ENCODE data around the gene PGAM1.
"Not testable (repeated sequence)": the region's sequence is repeated elsewhere in the genome, so short reads cannot be mapped to it uniquely, and the experiment has no call there.

The PGAM1 gene

DNA sequence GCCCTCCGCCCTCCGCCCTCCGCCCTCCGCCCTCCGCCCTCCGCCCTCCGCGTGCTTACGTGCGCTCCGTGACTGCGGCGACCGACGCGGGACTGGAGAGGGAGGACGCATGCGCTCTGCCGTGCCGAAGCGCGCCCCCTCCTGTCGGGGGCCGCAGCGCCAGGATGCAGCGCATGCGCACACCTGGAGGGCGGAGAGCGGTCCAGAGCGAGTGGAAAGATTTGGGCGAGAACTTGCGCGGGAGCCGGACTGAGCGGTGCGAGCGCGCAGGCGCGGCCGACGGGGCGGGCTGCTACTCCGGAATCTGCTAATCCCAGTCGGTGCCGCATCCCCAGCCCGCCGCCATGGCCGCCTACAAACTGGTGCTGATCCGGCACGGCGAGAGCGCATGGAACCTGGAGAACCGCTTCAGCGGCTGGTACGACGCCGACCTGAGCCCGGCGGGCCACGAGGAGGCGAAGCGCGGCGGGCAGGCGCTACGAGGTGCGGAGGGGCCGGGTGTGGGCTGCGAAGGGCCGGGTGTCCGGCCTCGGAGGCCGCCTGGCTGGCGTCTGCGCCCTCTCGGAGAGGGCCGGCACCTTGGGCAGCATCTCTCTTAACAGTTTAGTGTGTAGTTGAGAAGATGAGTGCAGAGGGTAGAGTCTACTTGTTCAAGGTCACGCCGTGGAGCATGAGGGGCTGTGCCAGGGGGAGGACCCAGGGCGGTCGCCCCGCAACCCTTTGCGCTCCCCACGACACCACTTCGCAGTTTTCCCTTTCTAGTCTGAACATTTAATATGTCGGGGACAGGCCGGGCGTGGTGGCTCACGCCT is at the start of gene PGAM1:
TSS of gene PGAM1 (plus strand) at position 228 of the 812 bp plus-strand sequence. CDS start at position 345, 117 bp downstream.
- DNase-seq: peak; percentile 97

DNA sequence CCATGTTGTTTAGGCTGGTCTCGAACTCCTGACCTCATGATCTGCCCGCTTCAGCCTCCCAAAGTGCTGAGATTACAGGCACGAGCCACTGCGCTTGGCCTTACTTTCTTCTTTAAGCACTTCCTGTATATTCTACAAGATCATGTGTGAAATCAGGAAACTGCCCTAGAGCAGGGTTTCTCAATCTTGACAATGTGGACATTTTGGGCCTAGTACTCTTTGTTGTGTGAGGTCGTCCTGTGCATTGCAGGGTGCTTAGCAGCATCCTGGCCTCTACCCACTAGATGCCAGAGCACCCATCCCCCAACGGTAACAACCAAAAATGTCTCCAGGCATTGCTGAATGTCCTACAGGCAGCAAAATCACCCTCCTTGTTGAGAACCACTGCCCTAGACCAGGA is 49.6 kb upstream of the PGAM1 start:
- no peak for DNase-seq

DNA sequence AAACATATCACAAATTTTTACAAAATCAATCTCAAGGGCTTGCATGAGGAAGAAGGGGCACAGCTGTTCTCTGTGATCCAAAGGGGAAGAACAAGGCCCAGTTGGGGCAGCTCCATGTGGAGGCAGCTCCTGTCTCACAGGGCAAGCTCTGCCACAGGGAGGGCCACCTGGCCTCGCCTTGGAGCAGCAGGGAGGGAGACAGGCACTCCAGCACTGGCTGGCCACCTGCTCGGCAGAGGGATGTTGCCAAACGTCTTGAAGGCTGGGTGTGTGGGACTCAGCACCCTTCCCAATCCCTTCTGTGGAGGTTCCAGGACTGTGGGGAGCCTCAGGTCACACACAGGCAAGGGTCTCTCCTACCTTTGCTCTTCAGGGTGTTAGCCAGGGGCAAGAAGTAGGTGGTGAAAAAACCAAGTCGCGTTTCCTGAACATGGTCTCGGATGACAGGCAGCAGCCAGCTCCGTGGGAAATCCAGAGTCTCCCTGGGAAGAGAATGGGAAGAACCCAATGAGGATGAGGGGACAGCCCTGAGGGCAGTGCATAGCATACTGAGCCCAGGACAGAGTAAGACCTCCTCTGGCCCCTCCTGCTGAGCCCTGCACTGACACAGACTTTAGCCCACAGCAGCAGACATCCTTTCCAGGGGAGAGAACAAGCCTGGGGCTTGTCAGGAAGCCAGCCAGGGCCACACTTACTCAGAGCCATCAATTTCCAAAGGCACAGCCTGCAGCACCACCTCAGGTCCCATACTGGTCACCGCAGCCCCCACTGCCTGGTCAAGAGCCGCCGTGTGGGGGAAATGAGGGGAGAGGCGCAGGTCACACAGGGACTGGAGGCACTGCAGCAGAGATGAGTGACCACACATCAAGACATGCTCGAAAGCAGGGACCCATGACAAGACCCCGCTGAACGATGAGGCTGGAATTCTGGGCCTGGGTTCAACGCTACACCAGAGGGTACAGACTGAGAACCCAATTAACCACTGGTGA is 46.8 kb upstream of the PGAM1 start:
- DNase-seq: no peak

DNA sequence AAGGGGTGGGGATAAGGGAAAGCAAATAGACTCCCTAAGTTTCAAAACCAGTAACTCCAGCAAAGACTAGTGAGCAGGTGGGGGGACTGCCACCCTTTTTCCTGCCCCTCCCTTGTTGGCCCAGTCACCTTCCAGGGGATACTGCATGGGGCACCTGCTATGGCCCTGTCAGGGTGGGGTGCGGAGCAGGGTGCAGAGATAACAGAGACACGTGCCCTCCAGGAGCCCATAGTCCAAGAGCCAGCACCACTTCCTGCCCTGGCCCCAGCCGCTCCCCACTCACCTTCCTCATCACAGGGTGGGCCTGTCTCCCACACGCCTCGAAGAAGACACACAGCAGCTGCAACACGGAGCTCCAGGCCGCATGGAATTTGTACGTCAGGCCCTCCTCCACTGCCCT is 45.5 kb upstream of the PGAM1 start:
- DNase-seq: no peak

DNA sequence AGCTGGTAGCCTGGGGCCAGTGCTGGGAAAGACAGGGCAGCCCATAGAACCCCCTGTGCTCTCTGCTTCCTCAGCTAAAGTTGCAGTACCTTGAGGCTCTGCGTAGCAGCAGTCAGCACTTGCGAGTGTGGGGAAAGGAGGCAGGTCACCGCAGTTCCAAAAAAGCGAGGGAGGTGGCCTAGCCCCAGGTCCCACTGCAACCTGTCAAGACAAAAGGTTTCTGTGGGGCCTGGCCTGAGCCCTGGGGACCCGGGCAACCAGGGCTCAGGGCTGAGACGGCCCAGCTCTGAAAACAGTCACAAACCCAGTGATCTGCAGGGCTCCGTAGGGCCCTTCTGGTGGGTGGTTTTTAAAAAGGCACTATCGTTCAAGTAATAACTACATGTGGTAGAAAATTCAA is 44.4 kb upstream of the PGAM1 start:
- no peak for DNase-seq

DNA sequence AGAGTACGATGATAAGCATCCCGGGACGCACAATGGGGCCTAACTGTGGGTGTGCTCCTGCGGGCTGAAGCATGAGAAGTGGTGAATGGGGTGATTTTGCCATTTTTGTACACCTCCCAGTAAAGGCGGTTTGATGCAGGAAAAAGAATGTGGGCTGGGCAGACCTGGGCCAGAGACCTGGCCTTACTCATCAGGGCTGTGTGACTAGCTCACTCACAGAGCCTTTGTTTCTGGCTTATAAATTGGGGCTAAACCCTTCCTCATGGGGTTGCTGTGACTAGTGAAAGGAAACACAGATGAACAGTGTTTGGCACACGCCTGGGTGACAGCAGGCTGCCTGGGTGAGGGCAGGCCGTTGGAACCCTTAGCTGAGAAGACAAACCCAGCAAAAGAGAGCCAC is 42.8 kb upstream of the PGAM1 start:
- DNase-seq: no peak

DNA sequence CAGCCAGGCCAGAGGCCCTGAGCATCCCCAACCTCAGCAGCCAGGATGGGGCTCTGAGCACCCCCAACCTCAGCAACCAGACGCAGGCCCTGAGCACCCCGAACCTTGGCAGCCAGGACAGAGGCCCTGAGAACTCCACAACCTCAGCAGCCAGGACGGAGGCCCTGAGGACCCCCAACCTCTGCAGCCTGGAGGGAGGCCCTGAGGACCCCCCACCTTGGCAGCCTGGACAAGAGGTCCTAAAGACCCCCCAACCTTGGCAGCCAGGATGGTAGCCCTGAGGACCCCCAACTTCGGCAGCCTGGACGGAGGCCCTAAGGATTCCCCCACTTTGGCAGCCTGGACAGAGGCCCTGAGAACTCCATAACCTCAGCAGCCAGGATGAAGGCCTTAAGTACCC is 41.8 kb upstream of the PGAM1 start:
- DNase-seq: no peak

DNA sequence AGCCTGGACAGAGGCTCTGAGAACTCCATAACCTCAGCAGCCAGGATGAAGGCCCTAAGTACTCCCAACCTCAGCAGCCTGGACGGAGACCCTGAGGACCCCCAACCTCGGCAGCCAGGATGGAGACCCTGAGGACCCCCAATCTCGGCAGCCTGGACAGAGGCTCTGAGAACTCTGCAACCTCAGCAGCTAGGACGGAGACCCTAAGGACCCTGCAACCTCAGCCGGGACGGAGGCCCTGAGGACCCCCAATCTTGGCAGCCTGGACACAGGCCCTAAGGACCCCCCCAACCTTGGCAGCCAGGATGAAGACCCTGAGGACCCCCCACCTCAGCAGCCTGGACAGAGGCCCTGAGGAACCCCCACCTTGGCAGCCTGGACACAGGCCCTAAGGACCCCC is 41.4 kb upstream of the PGAM1 start:
- no peak for DNase-seq

DNA sequence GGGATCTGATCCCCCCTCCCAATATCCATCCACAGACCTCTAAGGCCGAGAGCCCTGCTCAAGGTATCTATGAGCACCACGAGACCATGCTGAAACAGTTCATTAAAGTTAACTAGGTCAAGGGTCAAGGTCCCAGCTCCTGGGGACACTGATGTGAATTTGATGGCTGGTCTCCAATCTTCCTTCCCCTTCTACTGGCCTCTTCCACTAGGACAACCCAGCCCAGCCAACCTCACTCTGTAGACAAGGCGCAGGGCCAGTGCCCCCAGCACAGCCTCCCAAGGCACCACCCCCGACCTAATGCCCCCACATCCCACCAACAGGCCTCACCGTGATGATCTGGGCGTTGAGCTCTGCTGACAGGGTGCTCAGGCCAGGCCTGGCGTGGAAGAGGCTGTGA is 40.4 kb upstream of the PGAM1 start:
- DNase-seq: no peak

DNA sequence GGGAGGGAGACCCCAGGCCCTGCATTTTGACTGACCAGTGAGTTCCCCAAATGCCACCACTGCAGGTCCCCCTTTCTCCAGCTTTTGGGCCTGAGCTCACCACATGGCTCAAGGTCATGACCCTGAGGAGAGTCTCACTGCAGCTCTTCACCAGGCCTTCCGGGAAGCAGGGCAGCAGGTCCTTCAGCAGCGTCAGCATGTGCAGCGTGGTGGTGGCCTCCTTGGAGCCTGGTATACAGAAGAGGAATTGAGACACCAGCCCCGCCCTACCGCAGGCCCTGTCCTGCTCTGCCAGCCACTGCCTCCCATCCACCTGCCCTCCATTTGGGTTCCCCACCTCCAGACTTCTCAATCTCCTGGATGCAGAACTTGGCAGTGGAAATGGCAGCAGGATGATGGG is 37.8 kb upstream of the PGAM1 start:
- no peak for DNase-seq

DNA sequence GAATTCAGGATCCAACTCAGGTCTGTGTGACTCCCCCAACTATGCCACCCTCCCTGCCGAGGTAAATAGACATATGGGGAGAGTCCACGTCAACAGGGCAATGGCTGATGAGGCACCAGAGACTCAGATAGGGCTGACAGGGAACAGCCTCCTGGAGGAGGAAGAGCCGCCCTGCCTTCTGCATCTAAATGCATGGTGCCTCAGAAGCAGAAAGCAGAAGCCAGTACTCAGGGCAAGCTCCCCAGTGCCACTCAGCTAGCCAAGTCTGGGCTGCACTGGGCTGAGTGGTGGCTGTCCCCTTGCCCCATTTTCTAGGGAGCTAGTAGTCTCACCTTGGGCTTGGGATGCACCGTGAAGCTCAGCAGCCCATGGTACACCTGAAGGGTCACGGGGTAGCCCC is 35.9 kb upstream of the PGAM1 start:
- DNase-seq: no peak

DNA sequence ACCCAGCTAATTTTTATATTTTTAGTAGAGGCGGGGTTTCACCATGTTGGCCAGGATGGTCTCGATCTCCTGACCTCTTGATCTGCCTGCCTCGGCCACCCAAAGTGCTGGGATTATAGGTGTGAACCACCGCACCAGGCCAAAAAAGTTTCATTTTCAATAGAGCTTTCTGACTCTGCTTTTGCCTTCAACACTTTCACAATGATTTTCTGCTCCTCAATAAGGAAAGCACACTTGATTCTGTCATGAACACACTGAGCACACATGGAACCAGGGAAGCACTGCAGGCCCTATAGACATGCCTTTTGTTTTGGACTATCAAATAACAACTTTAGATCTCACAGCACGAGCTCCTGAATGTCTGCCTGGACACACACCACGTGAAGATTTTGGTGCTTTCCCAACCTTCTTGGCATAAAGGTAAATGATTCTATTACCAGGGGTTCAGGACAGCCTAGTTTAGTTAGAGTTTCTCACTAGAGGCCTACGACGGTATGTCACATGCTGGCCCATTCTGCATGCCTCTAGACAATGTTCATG is 32.9 kb upstream of the PGAM1 start:
- no peak for DNase-seq

DNA sequence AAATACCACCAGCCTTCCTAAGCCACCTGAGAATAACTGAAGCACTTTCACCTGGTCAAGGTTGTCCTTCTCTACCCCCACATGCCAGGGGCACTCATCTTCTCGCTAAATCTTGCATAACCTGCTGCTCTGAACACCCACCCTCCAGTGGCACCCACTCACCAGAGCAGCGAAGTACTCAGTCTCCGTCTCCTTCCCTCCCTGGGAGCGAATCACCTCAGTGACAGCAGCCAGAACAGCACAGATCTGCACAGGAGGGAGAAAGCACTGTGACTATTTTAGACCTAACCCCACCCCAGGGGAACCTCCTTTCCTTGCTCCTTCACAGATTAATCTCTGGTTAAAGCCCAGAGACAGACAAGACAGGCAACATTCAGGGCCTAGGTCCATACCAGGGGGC is 29.9 kb upstream of the PGAM1 start:
- DNase-seq: no peak

DNA sequence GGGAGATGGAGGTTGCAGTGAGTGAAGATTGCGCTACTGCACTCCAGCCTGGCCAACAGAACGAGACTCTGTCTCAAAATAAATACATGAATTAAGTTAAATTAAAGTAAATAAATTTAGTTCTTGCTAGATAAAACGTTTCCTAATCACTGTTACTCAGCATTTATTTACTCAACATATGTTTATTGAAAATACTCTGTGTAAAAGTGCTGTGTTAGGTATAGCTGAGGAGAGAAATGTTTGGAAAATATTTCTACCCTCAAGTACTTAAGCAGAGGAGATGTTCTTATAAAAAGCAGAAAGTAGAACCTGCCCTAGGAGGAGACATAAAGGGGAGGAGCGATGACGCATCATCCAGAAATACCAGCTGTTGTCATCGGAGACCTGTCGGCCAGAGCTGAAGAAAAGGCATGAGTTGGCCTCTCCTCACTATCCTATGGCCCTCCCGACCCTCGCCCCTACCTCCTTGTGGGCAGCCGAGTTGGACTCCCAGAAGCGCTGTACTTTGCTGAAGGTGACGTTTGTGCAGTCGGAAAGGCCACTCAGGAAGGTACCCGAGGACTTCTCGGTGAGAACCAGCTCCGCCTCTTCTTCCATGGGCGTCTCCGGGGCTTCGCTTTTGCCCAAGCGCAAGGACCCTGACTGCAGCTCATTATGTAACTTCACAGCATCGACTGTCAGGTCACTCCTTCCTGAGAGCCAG is 26.0 kb upstream of the PGAM1 start:
- no peak for DNase-seq

DNA sequence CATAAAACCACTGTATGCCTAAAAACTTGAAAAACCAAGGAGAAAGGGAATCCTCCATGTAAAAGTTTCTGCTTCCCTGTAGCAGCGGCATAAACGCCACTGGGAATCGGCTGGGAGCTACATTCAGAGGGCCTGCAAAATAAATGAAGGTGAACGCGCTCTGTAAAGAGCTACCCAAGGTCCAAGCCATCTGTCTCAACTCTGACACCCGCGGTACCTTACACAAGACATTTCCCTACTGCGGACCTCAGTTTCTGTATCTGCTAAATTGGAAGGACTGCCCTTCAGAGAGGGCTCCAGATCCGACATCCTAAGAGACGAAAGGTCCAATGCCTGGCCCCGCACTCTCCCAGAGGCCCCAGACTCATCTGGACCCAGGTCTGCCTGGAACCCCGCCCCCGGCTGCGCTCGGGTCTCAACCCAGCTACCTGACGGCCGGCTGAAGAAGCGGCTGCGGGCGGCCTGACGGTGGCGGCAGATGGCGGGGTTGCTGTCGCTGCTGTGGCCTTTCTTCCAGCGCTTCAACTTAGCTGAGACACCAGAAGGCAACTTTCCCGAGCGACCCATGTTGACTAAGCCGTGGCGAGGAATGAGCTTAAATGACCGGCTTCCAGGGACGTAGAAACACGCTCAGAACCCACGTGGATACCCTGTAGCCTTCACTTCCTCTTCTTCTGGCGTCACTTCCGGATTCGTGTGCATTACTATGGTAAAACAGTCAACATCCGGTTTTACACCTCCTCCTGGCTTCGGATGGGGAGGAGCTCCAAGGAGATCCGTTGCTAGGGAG is 25.1 kb upstream of the PGAM1 start, which contains the start of gene RRP12:
TSS of gene RRP12 (minus strand) at position 676 of the 790 bp plus-strand sequence. CDS start at position 567, 109 bp downstream.
- peak; percentile 70 for DNase-seq

DNA sequence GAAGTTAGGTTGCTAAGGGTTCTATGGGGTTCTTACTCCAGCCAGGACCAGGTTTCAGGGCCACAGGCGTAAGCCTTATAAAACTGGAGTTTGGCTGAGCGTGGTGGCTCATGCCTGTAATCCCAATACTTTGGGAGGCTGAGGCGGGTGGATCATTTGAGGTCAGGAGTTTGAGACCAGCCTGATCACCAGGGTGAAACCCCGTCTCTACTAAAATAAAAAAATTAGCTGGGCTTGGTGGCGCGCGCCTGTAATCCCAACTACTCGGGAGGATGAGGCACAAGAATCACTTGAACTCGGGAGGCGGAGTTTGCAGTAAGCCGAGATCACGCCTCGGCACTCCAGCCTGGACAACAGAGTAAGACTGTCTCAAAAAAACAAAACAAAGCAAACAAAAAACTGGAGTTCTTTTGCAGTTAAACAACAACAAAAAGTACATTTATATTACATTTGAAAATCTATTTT is 24.5 kb upstream of the PGAM1 start:
- no peak for DNase-seq

DNA sequence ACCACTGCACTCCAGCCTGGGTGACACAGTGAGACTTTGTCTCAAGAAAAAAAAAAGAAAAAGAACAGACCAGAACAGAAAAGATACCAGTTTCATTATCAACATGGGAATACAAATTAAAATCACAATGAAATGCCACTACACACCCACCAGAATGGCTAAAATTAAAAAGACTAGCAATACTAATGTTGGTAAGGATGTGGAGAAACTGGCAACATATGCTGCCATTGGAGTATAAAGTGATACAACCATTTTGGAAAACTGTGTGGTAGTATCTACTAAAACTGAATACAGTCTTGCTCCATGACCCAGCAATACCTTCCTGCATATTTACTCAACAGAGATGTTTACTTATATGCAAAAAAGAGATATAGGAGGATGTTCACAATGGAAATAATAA is 21.9 kb upstream of the PGAM1 start:
- DNase-seq: no peak

DNA sequence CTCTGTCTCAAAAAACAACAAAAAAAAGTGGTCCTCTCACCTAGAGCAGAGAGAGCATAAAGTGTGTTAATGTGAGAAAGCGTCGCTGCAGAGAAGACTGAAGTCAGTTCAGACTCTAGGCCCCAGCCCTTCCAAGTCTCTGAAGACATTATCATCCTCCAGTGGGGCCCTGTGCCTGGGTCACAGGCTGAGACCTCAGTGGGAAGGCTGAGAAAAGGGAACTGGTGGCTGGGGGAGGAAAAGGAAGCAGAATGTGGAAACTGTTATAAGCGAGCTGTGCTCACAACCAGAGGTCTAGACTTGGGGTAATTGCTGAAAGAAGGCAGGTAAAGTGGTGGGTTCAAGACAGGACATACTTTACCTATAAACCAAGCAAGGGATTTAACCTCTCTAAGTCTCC is 19.9 kb upstream of the PGAM1 start:
- no peak for DNase-seq

DNA sequence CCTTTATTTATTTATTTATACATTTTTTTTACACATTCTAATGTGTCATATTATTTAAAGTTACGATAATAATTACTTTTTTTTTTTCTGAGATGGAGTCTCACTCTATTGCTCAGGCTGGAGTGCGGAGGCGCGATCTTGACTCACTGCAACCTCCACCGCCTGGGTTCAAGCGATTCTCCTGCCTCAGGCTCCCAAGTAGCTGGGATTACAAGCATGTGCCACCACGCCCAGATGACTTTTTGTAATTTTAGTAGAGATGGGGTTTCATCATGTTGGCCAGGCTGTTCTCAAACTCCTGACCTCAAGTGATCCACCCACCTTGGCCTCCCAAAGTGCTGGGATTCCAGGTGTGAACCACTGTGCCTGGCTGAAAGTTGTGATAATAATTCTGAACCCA is 19.5 kb upstream of the PGAM1 start:
- not testable (repeated sequence) for DNase-seq

DNA sequence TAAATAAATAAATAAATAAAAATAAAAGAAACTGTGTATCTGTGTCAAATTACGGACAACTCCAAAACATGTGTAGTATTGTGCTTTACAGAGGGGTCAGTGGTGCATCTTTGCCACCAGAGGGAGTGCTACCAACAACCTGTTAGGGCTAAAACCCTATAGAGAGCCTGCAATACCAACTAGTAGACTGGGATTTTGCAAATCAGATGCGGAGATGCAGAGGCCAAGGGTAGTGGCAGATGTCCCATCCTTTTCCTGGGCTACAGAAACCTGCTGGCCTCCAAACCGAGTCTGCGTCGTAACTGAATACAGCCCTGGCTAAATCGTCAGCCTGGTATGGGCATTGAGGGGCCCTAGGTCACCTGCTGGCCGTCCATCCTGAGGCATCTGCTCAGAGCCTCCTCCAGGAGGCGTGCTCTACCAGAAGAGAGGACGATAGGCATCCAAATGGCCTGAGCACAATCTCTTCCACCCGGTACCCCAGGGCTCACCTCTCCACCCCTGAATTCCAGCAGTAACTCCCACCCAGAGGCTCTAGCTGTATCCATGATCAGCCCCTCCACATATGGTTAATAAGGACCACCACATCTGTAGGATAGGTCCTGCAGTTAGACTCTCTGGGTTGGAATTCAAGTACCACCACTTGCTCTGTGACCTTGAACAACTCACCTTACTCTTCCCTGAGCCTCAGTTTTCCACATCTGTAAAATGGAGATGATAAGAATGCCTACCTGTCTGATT is 18.6 kb upstream of the PGAM1 start:
- DNase-seq: peak; percentile 66

DNA sequence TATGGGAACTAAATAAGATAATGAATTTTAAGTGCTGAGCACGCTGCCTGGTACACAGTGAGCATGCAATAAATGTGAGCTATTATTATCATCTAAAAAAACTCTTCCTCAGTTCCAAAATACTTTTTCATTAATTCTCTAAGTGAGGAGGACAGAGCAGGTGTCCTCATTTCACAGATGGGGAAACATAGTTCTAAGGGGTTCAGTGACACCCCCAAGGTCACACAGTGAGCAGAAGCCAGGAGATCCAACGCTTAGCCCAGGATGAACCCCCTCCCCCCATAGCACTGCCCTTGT is 18.1 kb upstream of the PGAM1 start:
- DNase-seq: no peak

Measured in activated CD4-positive, CD25-positive, alpha-beta regulatory T cell treated with anti-CD3 and anti-CD28 coated beads, Interleukin-2, amount 50 U/mL, for 72 hours (primary cell).